DMS 273 (cell line): Measurements from ENCODE around the gene METTL21C.

Experiments used
- DNase-seq: peaks from one replicate; lab custom pipeline; 2025; ENCODE audit not compliant: unreplicated experiment; lab: John Stamatoyannopoulos, UW

Gene METTL21C

DNA sequence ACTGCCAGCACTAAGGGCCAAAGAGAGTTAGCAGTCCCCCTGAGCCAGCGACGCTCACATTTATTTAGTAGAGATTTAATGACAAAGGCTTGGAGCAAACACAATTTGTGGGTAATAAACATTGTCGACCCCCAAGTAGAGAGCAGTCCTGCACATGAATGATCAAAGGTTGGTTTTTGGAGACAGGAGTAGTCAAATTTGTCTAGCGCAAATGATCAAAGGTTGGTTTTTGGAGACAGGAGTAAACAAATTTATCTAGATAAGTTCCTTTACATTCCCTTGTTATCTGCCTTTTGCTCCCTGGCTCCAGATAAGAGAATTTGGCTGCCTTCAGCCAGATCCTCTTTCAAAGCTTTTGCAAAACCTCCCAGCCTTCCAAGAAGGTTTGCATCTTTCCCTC, 26.9 kb downstream of the METTL21C start:
- DNase-seq = no peak

DNA sequence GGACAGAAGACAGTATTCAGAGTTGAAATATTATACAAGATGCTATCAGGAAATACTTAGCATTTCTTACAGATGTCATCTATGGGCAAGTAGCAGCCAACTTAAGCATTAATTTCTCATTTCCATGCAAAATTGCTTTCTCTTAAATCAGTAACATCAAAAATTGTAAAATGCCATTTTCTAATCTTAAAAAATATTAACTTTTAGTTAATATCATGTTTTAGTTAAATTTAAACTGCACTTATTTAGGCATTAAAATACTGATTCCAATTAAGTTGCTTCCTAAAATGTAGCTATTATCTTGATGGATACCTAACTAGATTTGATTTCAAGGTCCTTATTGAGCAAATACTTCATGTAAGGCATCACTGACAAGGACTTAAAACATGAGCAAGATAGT, 27.8 kb downstream of the METTL21C start:
- DNase-seq = no peak

DNA sequence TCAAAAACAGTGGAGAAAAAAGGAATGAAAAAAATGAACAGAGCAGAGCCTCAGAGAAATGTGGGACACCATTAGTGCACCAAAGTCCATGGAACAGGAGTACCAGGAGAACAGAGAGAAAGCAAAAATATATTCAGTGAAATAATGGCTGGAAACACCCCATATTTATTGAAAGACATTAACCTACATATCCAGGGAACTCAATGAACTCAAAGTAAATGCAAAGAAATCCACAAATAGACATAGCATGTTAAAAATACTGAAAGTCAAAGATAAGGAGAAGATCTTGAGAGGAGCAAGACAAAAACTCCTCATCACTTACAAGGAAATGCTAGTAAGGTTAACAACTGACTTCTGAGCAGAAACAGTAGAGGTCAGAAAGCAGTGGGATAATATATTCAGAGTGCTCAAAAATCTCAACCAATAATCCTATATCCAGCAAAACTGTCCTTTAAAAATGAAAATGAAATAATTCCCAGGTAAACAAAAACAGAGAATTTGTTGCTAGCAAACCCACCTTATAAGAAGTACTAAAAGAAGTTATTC, 35.6 kb downstream of the METTL21C start:
- DNase-seq = no peak

DNA sequence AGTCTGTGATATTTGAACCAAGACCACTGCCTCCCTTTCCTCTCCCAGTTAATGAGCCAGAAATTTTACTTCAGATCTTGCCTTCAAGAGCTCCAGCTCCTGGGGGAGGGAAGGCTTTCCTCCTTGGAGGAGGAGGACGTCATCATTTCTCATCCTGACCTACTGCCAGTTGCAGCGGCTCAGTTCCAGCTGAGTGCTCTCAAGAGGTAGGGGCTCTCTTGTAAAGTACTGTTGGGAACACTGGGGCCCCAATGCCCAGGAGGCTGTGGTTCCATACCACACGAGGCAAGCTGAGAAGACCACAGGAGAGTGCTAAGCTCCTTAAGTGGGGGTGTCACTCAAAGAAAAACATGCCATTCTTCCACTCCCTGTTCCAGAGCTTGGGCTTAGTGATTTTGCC, 36.2 kb downstream of the METTL21C start:
- no peak for DNase-seq

DNA sequence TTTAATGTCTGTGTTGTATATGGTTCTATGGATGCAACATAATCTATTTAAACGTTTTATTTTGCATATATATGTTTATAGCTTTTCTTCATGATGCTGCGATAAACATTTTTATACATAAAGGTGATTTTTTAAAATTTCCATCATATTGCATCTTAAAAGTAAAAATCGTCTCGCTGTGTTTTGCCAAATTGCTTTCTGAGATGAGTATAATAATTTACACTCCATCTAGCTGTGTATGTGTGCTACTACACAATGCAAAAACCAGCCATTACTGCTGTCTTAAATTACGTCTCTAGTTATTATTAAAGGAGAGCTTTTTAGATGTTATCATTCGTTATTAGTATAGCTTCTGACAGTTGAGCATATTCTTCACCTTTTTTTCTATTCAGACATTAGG, 37.2 kb downstream of the METTL21C start:
- no peak for DNase-seq

DNA sequence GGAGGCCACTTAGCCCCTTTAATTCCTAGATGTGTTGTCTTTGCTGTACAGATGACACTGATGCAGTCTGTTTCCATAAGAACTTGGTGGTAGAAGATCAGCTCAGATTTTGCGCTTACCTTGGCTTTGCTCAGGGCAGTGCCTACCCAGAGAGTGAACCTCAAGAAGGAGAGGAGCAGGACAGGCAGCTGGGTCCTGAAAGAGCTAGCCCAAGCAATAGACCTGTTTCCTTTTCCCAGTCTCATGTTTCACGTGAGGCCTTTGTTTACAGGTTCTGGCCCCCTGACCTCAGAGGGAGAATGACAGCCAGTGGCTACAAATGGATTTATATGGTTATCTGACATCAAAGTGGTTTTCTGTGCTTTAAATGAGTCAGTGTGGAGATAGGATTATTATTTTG, 40.1 kb downstream of the METTL21C start:
- DNase-seq = no peak

DNA sequence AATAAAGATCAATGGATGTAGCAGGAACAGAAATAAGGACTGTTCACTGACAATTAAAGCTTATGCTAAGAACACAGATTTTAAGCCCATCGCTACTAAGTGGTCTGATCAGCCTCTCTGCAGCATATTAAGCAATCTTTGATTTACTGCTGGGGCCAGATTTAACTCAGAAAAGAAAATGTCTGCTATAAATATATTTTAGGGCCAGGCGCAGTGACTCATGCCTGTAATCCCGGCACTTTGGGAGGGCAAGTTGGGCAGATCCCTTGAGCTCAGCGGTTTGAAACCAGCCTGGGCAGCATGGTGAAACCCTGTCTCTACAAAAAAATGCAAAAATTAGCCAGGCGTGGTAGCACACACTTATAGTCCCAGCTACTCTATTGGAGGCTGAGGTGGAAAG, 43.0 kb downstream of the METTL21C start:
- DNase-seq = no peak

DNA sequence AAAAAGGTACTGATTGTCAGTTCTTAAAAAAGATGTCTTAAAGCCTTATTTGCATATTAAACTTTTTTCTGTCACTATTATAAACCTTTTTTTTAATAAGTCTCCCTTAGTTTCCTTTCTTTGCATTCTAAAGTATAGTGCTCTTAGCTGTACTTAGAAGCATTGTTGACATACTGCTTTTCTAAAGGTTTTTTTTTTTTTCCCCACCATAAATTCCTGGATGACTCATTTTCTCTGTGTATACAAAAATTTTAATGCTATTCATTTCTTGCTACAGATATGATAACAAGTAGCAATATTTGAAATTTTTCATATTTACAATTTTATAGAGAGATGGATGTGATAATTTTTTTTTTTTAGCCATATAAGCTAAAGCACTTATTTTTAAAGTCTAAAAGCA, 43.5 kb downstream of the METTL21C start:
- no peak for DNase-seq

DNA sequence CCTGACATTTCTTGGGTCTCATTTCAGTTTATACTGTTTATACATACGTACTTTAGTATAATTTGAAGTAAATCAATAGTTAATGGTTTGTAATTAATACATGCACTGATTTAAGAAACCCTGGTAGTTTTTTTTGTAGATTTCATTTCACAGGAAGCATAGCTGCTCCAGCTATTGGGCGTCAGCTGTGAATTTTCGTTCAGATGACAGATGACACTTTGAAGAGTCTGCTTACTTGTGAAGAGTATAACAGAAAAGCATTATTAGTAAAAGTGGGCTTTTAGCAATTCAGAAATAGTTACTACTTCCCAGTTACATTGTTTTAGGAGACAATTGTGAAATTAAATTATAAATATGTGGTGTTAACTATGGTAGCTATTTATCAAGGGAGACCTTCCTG, 44.4 kb downstream of the METTL21C start:
- no peak for DNase-seq

DNA sequence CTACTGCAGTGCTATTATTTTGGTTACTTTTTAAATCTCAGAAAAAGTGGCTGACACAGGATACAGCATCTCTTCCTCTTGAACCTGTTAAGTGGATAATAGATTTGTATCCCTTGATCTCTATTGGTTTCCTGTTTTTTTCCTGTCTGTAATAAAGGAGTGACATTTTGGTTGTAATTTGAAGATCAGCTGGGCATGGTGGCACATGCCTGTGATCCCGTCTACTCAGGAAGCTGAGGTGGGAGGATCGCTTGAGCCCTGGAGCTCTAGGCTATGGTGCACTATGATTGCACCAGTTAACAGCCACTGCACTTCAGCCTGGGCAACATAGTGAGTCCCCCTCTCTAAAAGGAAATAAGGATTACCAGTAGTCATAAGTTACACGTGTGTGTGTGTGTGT, 46.8 kb downstream of the METTL21C start:
- no peak for DNase-seq

DNA sequence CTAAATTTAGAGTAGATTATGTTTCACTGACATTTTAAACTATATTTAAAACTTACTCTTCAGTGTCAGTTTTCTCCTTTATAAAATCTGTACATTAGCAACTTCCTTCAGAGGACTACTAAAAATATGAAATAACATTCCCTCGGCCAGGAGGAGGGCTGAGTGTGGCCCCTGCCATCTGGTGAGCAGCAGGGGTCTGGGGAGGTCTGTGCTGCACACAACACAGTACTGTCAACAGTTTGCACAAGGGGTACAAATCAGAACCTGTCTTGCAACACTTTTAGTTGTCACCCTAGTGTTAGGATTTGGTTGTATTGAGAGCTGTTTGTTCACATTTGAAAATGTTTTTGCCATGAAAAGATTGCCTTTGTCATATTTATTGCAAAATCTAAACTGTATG, 49.1 kb downstream of the METTL21C start:
- DNase-seq = peak; percentile 72

DNA sequence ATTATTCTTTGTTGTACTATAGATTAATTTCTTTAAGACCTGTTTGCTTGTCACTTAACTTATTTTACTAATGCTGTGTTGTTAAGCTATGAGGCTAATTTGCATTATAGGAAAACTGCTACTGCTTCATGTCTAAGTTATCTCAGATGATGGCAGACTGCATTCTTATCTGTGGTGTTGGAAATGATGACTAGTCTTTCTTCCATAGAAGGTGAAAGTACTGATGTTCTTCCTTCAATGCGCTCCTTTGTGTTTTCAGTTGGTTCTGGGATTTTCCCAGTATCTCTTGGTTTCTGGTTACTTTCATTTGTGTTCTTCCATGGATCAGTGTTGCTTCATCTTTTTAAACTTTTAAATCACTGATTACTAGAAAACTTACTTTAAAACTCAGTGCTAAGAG, 51.2 kb downstream of the METTL21C start:
- DNase-seq = no peak

DNA sequence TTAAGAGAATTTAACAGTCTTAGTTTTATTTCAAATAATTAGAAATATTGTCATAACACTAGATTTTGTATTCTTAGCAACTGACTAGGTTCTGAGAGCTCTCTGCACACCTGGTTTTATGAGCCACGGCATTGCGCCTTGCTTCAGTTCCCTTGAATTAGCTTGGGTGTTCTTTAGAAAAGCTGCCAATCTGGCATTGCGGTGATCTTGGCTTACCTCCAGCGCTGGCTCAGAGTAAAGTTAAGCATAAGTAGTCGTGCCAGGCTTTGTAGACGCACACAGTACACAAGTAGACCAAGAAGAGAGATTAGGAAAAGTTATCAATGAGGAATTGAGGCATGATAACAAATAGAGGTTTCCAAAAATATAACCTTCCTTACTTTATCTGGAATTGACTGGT, 52.4 kb downstream of the METTL21C start:
- peak; percentile 93 for DNase-seq

DNA sequence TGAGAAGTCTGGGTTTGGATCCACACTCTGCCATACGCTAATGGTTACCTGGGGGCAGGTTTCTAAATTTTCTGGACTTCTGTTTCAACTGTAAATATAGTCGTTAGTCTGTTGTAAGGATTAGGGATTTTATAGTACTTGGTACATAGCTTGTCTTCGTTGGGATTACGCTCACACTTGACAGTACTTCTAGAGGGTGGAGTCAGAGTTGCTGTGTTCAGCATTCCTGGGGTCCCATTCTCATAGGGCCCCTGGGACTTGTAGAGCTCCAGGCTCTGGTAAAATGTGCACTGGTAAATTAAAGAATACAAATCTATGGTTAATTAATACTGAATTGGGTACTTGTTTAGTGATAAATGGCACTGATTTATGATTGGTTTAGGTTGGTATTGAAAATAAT, 52.8 kb downstream of the METTL21C start:
- DNase-seq = no peak

DNA sequence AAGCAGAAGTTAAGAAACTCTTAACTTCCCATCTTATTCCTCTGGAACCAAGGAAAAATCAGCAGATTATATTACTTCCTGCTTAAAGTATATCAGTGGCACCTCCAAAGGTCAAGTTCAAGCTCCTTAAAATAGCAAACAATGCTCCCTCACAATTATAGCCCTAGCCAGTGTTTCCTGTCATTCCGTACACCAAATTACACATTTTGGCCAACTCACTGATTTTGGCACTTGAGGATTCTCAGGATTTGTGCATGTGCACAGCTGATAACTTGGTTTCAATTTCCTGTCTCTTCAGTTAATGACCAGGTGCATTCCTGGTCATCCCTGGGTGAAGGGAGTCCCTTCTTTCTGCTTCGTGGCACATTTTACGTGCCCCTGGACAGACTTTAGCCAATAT, 56.1 kb downstream of the METTL21C start:
- no peak for DNase-seq
